ENCODE data around the gene GALNT10. TPM values are rescaled to one million over a fixed set of nuclear protein-coding genes. Genes with fewer than 3 reads are reported as not detected.

GALNT10 gene
- polyA plus RNA-seq, 1 of the 3 experiments (the other 2 are of a cell fraction) = 56.3 TPM

- ChIA-PET POLR2A (no interaction called here), CTCF (interaction anchor here (1.3 to 4.4 kb wide), 4 partner anchors 9 to 211 kb away, joined by 3 to 29 read pairs (median 4); no protein-coding TSS in a partner anchor)
- Histone ChIP-seq H3K27me3 (ENCODE audit: insufficient read depth) (no peaks in the 10 kb centered on the region), H3K4me2 (no peak overlapping the region), H4K20me1 (ENCODE audit: insufficient read depth) (no peaks in the 10 kb centered on the region), H3K79me2 (ENCODE audit: insufficient read depth) (no peaks in the 10 kb centered on the region), H3K4me3 (ENCODE audit: low read depth in 2 of 2, low read length in 1 of 2) (no peak overlapping the region), H3K36me3 (replicated peaks in 1 of 2; ENCODE audit: control insufficient read depth in 1 of 2, insufficient read depth in 2 of 2, low read length in 1 of 2) (no peaks in the 10 kb centered on the region), H3K9me2 (no peaks in the 10 kb centered on the region), H3K9ac (no peak overlapping the region), H3K9me3 (no peaks in the 10 kb centered on the region), H2AFZ (ENCODE audit: low read depth) (no peak overlapping the region), H3F3A (replicated peaks; ENCODE audit: insufficient read depth) (no peaks in the 10 kb centered on the region), H3K27ac (ENCODE audit: low read depth in 2 of 2, low read length in 1 of 2) (no peak overlapping the region; a peak in 1 of 4 replicates), H3K4me1 (ENCODE audit: control insufficient read depth in 1 of 2, insufficient read depth in 2 of 2, low read depth in 1 of 2, low read length in 1 of 2) (no peaks in the 10 kb centered on the region)
- TF ChIP-seq MXI1 (IDR thresholded peaks at IDR 0.05; ENCODE audit: low read depth, low read length) (no peak), RAD21 (IDR thresholded peaks at IDR 0.05; ENCODE audit: low read length) (no peak), POLR2AphosphoS5 (IDR thresholded peaks at IDR 0.05; ENCODE audit: low read depth, low read length) (no peak), SIN3A (IDR thresholded peaks at IDR 0.05; ENCODE audit: borderline replicate concordance, low read depth, low read length) (no peak), JUND (IDR thresholded peaks at IDR 0.05) (no peak), YY1 (IDR thresholded peaks at IDR 0.05; ENCODE audit: low read depth) (no peak), SMC3 (IDR thresholded peaks at IDR 0.05; ENCODE audit: low read depth, low read length) (no peak), ELF1 (IDR thresholded peaks at IDR 0.05) (no peak), EZH2phosphoT487 (IDR thresholded peaks at IDR 0.05; ENCODE audit: borderline replicate concordance, low read depth) (no peak), GABPA (IDR thresholded peaks at IDR 0.05; ENCODE audit: low read depth) (no peak), ZBTB33 (IDR thresholded peaks at IDR 0.05; ENCODE audit: borderline replicate concordance, low read depth) (no peak), USF1 (IDR thresholded peaks at IDR 0.05; ENCODE audit: borderline replicate concordance, low read depth) (no peak), TAF1 (IDR thresholded peaks at IDR 0.05; ENCODE audit: borderline replicate concordance, low read depth, low read length) (no peak)
- 46% methylated on average over 2 of the region's 2 CpGs for WGBS (ENCODE audit: low lambda C conversion rate)
- DNase-seq = no peak
Measured at GRCh38 chr5:154176181-154176580, 14.4 kb upstream of the GALNT10 start.

GRCh38 chr5:154178661-154179060 is 11.9 kb upstream of the GALNT10 start:
- ChIA-PET POLR2A (no interaction called here), CTCF (interaction anchor here (1.6 to 9.5 kb wide), 9 partner anchors 11 to 227 kb away, joined by 3 to 184 read pairs (median 32); partner anchors contain the start of gene GALNT10)
- Histone ChIP-seq H4K20me1 (ENCODE audit: insufficient read depth) (no peaks in the 10 kb centered on the region), H3K9ac (no peak overlapping the region), H3K4me2 (no peak overlapping the region), H3K4me1 (ENCODE audit: control insufficient read depth in 1 of 2, insufficient read depth in 2 of 2, low read depth in 1 of 2, low read length in 1 of 2) (no peaks in the 10 kb centered on the region), H3K36me3 (replicated peaks in 1 of 2; ENCODE audit: control insufficient read depth in 1 of 2, insufficient read depth in 2 of 2, low read length in 1 of 2) (no peaks in the 10 kb centered on the region), H3F3A (replicated peaks; ENCODE audit: insufficient read depth) (no peaks in the 10 kb centered on the region), H3K9me3 (no peaks in the 10 kb centered on the region), H3K27me3 (ENCODE audit: insufficient read depth) (no peaks in the 10 kb centered on the region), H3K27ac (ENCODE audit: low read depth in 2 of 2, low read length in 1 of 2) (no peak overlapping the region), H3K79me2 (ENCODE audit: insufficient read depth) (no peaks in the 10 kb centered on the region), H3K4me3 (ENCODE audit: low read depth in 2 of 2, low read length in 1 of 2) (no peak overlapping the region), H3K9me2 (no peaks in the 10 kb centered on the region), H2AFZ (ENCODE audit: low read depth) (no peak overlapping the region)
- no peak for DNase-seq
- TF ChIP-seq NFIC (IDR thresholded peaks at IDR 0.05; ENCODE audit: borderline replicate concordance) (no peak), USF1 (IDR thresholded peaks at IDR 0.05; ENCODE audit: borderline replicate concordance, low read depth) (no peak), FOSL2 (IDR thresholded peaks at IDR 0.05; ENCODE audit: borderline replicate concordance, low read depth) (no peak)
- WGBS (ENCODE audit: low lambda C conversion rate) = 87% methylated on average over 2 of the region's 2 CpGs
